Measurements from ENCODE around the gene ZPBP2. TPM values are rescaled to one million over a fixed set of nuclear protein-coding genes. Genes with fewer than 3 reads are reported as not detected.

The ZPBP2 gene, protein sequence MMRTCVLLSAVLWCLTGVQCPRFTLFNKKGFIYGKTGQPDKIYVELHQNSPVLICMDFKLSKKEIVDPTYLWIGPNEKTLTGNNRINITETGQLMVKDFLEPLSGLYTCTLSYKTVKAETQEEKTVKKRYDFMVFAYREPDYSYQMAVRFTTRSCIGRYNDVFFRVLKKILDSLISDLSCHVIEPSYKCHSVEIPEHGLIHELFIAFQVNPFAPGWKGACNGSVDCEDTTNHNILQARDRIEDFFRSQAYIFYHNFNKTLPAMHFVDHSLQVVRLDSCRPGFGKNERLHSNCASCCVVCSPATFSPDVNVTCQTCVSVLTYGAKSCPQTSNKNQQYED
- under 1 TPM in 1 of 2 experiments, not detected in 1; 0.19 TPM for total RNA-seq

DNA sequence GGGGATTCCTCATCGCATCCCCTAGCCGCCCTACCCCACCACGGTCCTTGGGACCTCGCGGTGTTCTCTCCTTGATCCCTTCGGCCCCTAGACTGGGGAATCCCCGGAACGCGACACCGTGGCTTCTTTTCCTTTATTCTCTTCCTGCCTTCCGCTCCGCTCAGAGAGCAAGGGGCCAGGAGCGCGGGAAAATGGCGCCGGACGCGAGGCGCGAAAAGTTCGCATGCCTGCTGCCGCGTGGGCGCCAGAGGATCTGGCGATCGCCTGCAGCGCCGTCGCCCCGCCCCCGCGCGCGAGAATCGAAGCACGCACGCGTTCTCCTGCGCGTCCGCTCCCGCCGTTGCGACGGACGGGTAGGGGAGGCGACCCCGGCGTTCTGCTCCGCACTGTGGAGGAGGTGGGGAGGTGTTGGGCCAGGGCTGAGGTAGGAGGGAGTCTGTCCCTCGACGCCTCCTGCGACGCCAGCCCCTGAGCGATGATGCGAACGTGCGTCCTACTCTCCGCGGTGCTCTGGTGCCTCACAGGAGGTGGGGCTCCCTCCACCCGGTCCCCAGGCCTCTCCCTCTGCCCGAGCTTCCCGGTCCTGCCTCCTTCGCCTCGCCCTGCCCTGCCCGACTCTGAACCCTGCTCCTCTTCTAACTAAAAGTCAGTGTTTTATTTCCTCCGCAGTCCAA lies at the start of gene ZPBP2:
Gene ZPBP2, plus strand, starts transcription at position 323 of the 674 bp plus-strand sequence. Its CDS starts 153 bp downstream, at position 476.
- Mint-ChIP-seq H3K9me3 (ENCODE audit: low read depth) (no peaks in the 10 kb centered on the region), H3K4me1 (peaks cover 45% of the 10 kb centered on the region), H3K27ac (peak within 1 kb of the TSS; percentile 96), H3K36me3 (peaks cover 6% of the 10 kb centered on the region), H3K27me3 (peaks cover 4% of the 10 kb centered on the region), H3K4me3 (peak within 1 kb of the TSS; percentile 71)
- CTCF ChIA-PET: interaction anchor here (0.9 to 1.9 kb wide), 4 partner anchors 57 to 246 kb away, joined by 3 to 5 read pairs (median 4); partner anchors contain the start of gene PSMD3
- ATAC-seq (peak; percentile 2), DNase-seq (peak; percentile 76)

DNA sequence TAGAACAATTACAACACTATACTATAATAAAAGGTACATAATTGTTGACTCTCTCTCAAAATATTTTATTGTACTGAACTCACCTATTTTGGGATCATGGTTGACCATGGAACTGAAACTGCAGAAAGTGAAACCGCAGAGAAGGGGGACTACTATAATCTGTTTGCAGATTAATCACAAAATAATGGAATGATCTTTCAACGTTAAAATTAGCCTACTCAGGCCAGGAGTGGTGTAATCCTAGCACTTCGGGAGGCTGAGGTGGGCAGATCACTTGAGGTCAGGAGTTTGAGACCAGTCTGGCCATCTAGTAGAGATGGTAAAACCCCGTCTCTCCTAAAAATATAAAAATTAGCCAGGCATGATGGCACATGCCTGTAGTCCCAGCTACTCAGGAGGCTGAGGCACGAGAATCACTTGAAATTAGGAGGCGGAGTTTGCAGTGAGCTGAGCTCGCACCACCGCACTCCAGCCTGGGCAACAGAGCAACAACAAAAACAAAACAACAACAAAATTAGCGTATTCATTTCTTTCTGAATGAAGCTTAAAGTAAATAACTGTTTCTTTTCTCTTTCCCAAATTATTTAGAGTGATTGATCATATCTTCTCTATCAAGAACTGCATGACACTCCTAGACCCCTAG lies 49.5 kb upstream of the ZPBP2 start:
- H3K27ac Mint-ChIP-seq: peak overlapping the region; percentile 88
- peak overlapping the region; percentile 51 for H3K4me3 Mint-ChIP-seq
- H3K36me3 Mint-ChIP-seq: peaks cover 62% of the 10 kb centered on the region
- H3K27me3 Mint-ChIP-seq: no peaks in the 10 kb centered on the region
- H3K4me1 Mint-ChIP-seq: peaks cover 65% of the 10 kb centered on the region
- CTCF ChIA-PET: interaction anchor here (0.7 to 3.6 kb wide), 11 partner anchors 10 to 64 kb away, joined by 3 to 18 read pairs (median 5); partner anchors contain the start of gene IKZF3
- peak; percentile 54 for DNase-seq
- ATAC-seq: no peak
- peaks cover 7% of the 10 kb centered on the region for H3K9me3 Mint-ChIP-seq (ENCODE audit: low read depth)

DNA sequence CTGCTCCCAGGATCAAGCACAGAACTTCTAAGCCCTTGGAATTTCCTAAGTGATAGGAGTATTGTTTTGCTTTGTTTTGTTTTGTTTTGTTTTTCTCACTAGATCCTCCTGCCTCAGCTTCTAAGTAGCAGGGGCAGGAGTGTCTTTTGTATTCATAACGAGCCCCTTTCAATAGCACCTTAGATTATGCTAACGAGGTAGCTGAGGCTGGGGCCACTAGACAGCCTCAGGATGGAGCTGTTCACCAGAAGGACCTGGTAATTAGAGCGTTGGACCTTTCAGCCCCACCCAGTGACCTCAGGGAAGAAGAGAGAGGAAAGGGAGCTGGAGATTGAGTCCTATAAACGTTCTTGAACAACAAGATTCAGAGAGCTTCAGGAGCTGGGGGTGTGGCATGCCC lies 47.5 kb upstream of the ZPBP2 start:
- peaks cover 45% of the 10 kb centered on the region for H3K4me1 Mint-ChIP-seq
- H3K9me3 Mint-ChIP-seq (ENCODE audit: low read depth): peaks cover 17% of the 10 kb centered on the region
- H3K4me3 Mint-ChIP-seq: peak overlapping the region; percentile 29
- DNase-seq: no peak
- peaks cover 66% of the 10 kb centered on the region for H3K36me3 Mint-ChIP-seq
- CTCF ChIA-PET: interaction anchor here (1.0 to 3.9 kb wide), 8 partner anchors 11 to 106 kb away, joined by 3 to 18 read pairs (median 4); partner anchors contain the start of gene IKZF3
- H3K27me3 Mint-ChIP-seq: no peaks in the 10 kb centered on the region
- H3K27ac Mint-ChIP-seq: peak overlapping the region; percentile 88
- no peak for ATAC-seq

DNA sequence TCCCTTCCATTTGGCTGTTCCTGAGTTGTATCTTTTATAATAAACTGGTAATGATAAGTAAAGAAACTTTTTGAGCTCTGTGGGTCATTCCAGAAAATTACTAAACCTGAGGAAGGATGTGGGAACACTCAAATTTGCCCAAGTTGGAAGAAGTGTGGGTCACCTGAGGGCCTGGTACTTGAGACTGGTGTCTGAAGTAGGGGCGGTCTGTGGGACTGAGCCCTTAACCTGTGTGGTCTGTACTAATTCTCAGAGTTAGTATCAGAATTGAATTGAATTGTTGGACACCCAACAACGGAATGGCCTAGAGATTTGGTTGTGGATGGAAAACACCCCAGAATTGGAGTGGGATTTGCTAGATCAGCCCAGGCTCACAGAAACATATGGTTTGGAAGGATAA lies 47.0 kb upstream of the ZPBP2 start:
- Mint-ChIP-seq H3K9me3 (ENCODE audit: low read depth) (peaks cover 18% of the 10 kb centered on the region), H3K27ac (peak overlapping the region; percentile 88), H3K4me3 (no peak overlapping the region), H3K27me3 (no peaks in the 10 kb centered on the region), H3K4me1 (peaks cover 44% of the 10 kb centered on the region), H3K36me3 (peaks cover 66% of the 10 kb centered on the region)
- CTCF ChIA-PET: interaction anchor here (0.8 to 3.9 kb wide), 9 partner anchors 8 to 105 kb away, joined by 3 to 18 read pairs (median 3); partner anchors contain the start of gene IKZF3
- ATAC-seq (no peak), DNase-seq (no peak)

DNA sequence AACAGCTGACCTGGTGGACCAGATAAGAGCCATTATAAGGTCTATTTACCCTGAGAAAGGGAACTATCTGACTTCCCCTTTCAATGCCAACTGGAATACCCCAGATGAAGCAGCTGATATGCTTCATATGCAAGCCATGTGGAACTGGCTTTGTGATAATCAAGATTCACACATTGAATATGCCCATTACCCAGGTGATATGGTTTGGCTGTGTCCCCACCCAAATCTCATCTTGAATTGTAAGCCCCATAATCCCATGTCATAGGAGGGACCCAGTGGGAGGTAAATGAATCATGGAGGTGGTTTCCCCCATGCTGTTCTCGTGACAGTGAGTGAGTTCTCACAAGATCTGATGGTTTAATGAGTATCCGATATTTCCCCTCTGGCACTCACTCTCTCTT lies 46.0 kb upstream of the ZPBP2 start:
- ATAC-seq (no peak), DNase-seq (no peak)
- peaks cover 18% of the 10 kb centered on the region for H3K9me3 Mint-ChIP-seq (ENCODE audit: low read depth)

DNA sequence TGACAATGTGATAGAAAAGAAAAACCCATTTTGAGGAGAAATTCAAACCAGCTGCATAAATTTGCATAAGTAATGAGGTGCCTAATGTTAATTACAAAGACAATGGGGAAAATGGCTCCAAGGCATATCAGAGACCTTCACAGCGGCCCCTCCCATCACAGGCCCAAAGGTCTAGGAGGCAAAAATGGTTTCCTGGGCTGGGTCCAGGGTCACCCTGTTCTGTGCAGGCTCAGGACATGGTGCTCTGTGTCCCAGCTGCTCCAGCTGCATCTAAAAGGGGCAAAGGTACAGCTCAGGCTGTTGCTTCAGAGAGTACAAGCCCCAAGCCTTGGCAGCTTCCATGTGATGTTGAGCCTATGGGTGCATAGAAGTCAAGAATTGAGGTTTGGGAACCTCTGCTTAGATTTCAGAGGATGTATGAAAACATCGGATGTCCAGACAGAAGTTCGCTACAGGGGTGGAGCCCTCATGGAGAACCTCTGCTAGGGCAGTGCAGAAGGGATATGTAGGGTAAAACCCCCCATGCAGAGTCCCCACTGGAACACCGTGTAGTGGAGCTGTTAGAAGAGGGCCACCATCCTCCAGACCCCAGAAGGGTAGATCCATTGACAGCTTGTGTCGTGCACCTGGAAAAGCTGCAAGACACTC lies 44.5 kb upstream of the ZPBP2 start:
- no peak for ATAC-seq
- no peak for DNase-seq
- Mint-ChIP-seq H3K27me3 (no peaks in the 10 kb centered on the region), H3K4me1 (peaks cover 46% of the 10 kb centered on the region), H3K36me3 (peaks cover 85% of the 10 kb centered on the region), H3K4me3 (no peak overlapping the region), H3K9me3 (ENCODE audit: low read depth) (peaks cover 18% of the 10 kb centered on the region), H3K27ac (no peak overlapping the region)
- CTCF ChIA-PET: no interaction called here

More for the DNA sequence above, 46.0 kb upstream of the ZPBP2 start:
- Mint-ChIP-seq H3K36me3 (peaks cover 77% of the 10 kb centered on the region), H3K27ac (peak overlapping the region; percentile 39), H3K4me3 (no peak overlapping the region), H3K27me3 (no peaks in the 10 kb centered on the region), H3K4me1 (peaks cover 52% of the 10 kb centered on the region)
- CTCF ChIA-PET: interaction anchor here (0.6 to 3.9 kb wide), 5 partner anchors 8 to 104 kb away, joined by 3 to 18 read pairs (median 3); partner anchors contain the start of gene IKZF3

DNA sequence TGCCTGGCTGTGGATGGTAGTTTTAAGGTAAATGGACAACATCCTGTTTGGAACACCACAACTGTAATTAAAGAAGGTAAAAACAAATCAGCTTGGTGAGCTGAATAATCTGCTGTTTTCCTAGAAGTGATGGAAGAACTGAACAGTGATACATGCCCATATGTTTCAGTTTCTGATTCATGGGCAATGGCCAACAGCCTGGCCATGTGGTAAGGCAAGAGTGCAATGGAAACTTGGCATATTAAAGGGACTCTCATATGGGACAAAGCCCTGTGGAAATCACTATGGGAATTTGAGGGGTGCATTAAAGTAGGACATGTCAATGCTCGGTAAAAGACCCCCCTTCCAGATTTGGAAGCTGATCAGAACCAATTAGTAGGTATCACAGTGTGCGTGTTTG lies 41.7 kb upstream of the ZPBP2 start:
- Mint-ChIP-seq H3K4me1 (peaks cover 27% of the 10 kb centered on the region), H3K27me3 (no peaks in the 10 kb centered on the region), H3K36me3 (peaks cover 90% of the 10 kb centered on the region), H3K27ac (no peak overlapping the region), H3K9me3 (ENCODE audit: low read depth) (peaks cover 18% of the 10 kb centered on the region), H3K4me3 (no peak overlapping the region)
- ATAC-seq (no peak), DNase-seq (no peak)
- CTCF ChIA-PET: no interaction called here

DNA sequence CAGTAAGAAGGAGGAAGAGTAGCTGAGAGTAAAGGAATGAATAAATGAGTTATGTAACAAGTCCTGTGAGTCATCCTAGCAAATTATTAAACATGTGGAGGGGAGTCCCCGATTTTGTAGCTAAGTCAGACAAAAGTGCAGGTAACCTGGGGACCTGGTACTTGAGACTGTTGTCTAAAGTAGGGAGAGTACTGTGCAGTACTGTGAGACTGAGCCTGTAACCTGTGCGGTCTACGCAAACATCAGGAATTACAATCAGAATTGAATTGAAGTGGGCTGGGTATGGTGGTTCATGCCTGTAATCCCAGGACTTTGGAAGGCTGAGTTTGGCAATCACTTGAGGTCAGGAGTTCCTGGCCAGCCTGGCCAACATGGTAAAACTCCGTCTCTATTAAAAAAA lies 39.6 kb upstream of the ZPBP2 start:
- no peak for DNase-seq
- Mint-ChIP-seq H3K9me3 (ENCODE audit: low read depth) (peaks cover 11% of the 10 kb centered on the region), H3K36me3 (peaks cover 85% of the 10 kb centered on the region), H3K4me1 (peaks cover 27% of the 10 kb centered on the region), H3K4me3 (no peak overlapping the region), H3K27ac (no peak overlapping the region), H3K27me3 (no peaks in the 10 kb centered on the region)
- no peak for ATAC-seq
- CTCF ChIA-PET: interaction anchor here (1.1 kb wide), 1 partner anchor 9 kb away, joined by 3 read pairs; no protein-coding TSS in a partner anchor

DNA sequence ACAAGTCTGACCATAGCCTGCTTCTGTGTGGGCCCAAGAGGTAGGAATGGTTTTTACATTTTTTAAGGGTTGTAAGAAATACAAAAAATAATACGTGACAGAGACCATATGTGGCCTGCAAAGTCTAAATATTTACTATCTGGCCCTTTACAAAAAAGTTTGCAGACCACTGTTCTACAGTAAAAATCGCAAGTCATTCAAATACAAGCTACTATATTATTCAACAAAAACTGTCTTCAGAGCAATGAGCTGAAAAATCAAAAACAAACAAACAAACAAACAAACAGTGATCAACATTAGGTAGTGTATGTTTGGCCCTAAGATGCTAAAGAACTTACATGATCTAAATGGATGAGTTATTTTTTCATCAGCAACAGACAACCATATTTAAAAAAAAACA lies 36.4 kb upstream of the ZPBP2 start:
- Mint-ChIP-seq H3K9me3 (ENCODE audit: low read depth) (peaks cover 2% of the 10 kb centered on the region), H3K4me3 (no peak overlapping the region), H3K4me1 (peaks cover 28% of the 10 kb centered on the region), H3K27me3 (no peaks in the 10 kb centered on the region), H3K36me3 (peaks cover 78% of the 10 kb centered on the region), H3K27ac (no peak overlapping the region)
- CTCF ChIA-PET: interaction anchor here (1.2 kb wide), 1 partner anchor 12 kb away, joined by 4 read pairs; no protein-coding TSS in a partner anchor
- ATAC-seq (no peak), DNase-seq (no peak)

DNA sequence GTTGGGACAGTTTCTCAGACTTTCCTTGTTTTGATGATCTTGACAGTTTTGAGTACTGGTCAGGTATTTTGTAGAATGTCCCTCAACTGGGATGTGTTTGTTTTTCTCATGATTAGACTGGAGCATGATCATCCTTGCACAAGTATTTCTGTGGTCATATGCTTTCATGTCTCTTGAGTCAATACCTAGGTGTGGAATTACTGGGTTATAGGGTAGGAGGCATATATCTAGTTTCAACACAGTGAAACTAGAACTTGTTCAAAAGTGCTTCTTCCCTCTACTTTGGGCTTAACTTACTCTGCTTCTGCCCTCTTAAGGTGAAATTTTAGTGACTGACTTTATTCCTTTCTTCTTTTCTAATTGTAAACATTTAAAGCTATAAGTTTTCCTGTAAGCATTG lies 34.0 kb upstream of the ZPBP2 start:
- peaks cover 10% of the 10 kb centered on the region for H3K9me3 Mint-ChIP-seq (ENCODE audit: low read depth)
- H3K4me3 Mint-ChIP-seq: no peak overlapping the region
- CTCF ChIA-PET: interaction anchor here (1.0 to 3.2 kb wide), 2 partner anchors 13 to 52 kb away, joined by 3 to 12 read pairs; no protein-coding TSS in a partner anchor
- H3K36me3 Mint-ChIP-seq: peaks cover 74% of the 10 kb centered on the region
- no peak overlapping the region for H3K27ac Mint-ChIP-seq
- no peak for ATAC-seq
- H3K4me1 Mint-ChIP-seq: peaks cover 23% of the 10 kb centered on the region
- no peaks in the 10 kb centered on the region for H3K27me3 Mint-ChIP-seq
- DNase-seq: no peak

DNA sequence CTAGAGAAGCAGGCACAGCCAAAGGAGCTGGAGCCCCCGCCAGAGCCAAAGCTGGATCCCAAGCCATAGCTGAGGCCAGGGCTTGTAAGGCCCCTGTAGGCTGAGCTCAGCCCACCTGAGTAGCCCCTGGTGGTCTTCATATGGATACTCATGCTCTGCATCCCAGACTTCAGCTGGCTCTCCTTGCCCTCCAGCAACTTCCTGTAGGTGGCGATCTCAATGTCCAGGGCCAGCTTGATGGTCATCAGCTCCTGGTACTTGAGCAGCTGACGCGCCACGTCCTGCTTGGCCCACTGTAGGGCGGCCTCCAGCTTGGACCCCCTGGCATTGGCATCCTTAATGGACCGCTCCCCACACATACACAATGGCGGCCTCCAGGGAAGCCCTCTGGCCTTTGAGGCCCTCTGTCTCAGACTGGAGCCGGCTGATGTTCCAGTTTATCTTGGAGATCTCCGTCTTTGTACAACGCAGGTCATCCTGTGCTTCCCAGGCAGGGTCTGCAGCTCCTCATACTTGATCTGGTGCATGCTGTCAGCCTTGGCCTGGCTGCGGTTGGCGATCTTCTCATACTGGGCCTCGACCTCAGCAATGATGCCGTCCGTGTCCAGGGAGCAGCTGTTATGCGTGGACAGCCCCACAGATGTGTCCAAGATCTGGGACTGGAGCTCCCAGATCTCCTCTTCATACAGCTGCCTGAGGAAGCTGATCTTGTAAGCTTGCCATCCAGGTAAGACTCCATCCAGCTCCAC lies 32.8 kb upstream of the ZPBP2 start:
- CTCF ChIA-PET: interaction anchor here (1.0 to 3.2 kb wide), 4 partner anchors 11 to 53 kb away, joined by 3 to 12 read pairs (median 6); no protein-coding TSS in a partner anchor
- peaks cover 76% of the 10 kb centered on the region for H3K36me3 Mint-ChIP-seq
- DNase-seq (no peak), ATAC-seq (no peak)
- H3K4me3 Mint-ChIP-seq: no peak overlapping the region
- no peaks in the 10 kb centered on the region for H3K27me3 Mint-ChIP-seq
- peaks cover 18% of the 10 kb centered on the region for H3K9me3 Mint-ChIP-seq (ENCODE audit: low read depth)
- no peak overlapping the region for H3K27ac Mint-ChIP-seq
- peaks cover 23% of the 10 kb centered on the region for H3K4me1 Mint-ChIP-seq

DNA sequence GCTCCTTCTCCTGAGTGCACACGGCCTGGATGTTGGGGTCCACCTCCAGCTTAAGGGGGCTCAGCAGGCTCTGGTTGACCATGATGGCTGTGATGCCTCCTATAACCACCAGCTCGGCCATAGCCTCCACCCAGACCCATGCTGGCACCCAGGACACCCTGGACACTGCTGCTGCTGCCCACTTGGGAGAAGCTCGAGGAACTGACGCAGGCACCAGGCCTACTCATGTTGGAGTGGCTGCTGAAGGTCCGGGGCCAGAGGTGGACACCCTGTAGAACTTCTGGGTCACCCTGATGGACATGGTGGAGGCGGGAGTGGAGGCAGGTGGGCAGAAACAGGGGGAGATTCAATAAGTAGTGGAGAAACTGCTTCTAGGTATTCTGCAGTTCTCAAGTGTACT lies 31.9 kb upstream of the ZPBP2 start:
- H3K4me1 Mint-ChIP-seq: peaks cover 21% of the 10 kb centered on the region
- H3K4me3 Mint-ChIP-seq: no peak overlapping the region
- DNase-seq: no peak
- H3K27ac Mint-ChIP-seq: no peak overlapping the region
- no peak for ATAC-seq
- peaks cover 74% of the 10 kb centered on the region for H3K36me3 Mint-ChIP-seq
- peaks cover 18% of the 10 kb centered on the region for H3K9me3 Mint-ChIP-seq (ENCODE audit: low read depth)
- CTCF ChIA-PET: interaction anchor here (2.0 to 3.2 kb wide), 2 partner anchors 10 to 15 kb away, joined by 8 to 12 read pairs; no protein-coding TSS in a partner anchor
- H3K27me3 Mint-ChIP-seq: no peaks in the 10 kb centered on the region

All from activated CD8-positive, alpha-beta memory T cell treated with anti-CD3 and anti-CD28 coated beads, Interleukin-2, amount 10 ng/mL, durations not matched to agents 7 days and 5 days (primary cell).